Fibroblast of lung (primary cell): ENCODE results near the gene PLXNB1. TPM values are rescaled to one million over a fixed set of nuclear protein-coding genes. Genes with fewer than 3 reads are reported as not detected.

Experiments
- DNase-seq, 2 donors: peaks; one replicate each; pipeline versions ENCODE4 v3.0.0 to v3.0.0-alpha.2; 2010; ENCODE audit warnings: low read depth in 2 of 2
- H2AFZ ChIP-seq: 2 replicates; pipeline ENCODE4 v1.5.1; 2012; ENCODE audit warnings: low read length, control low read depth, inconsistent platforms
- H3K27ac ChIP-seq: 2 replicates; pipeline ENCODE4 v1.5.1; 2011; ENCODE audit warnings: low read length, control low read depth; ENCODE audit not compliant: insufficient read depth
- H3K27me3 ChIP-seq: 2 replicates; pipeline ENCODE4 v1.5.1; 2011; ENCODE audit warnings: mild to moderate bottlenecking, low read length; ENCODE audit not compliant: control insufficient read depth, insufficient read depth
- H3K36me3 ChIP-seq: 2 replicates; pipeline ENCODE4 v1.5.1; 2011; ENCODE audit warnings: low read length; ENCODE audit not compliant: control insufficient read depth, insufficient read depth
- H3K4me1 ChIP-seq: 2 replicates; pipeline ENCODE4 v1.5.1; 2011; ENCODE audit warnings: low read length; ENCODE audit not compliant: control insufficient read depth, insufficient read depth; ENCODE audit errors: extremely low read depth
- H3K4me2 ChIP-seq: 2 replicates; pipeline ENCODE4 v1.5.1; 2011; ENCODE audit warnings: low read length, control low read depth; ENCODE audit not compliant: insufficient read depth; ENCODE audit errors: extremely low read depth
- H3K4me3 ChIP-seq, 4 experiments: fragments of 200-600 bp in 1 of 4; sonication (generic) in 1 of 4; replicated peaks in 1 of 4; 2 replicates each; pipeline ENCODE4 v1.5.1; 2011 to 2016; ENCODE audit warnings: low read length in 4 of 4, low read depth in 3 of 4, mild to moderate bottlenecking in 3 of 4, control low read depth in 2 of 4, inconsistent platforms in 1 of 4, mixed read lengths in 1 of 4; ENCODE audit not compliant: insufficient read depth in 1 of 4; ENCODE audit errors: control extremely low read depth in 1 of 4
- H3K79me2 ChIP-seq: 2 replicates; pipeline ENCODE4 v1.5.1; 2012; ENCODE audit warnings: mild to moderate bottlenecking, low read length, inconsistent platforms; ENCODE audit not compliant: control insufficient read depth, insufficient read depth
- H3K9ac ChIP-seq: 2 replicates; pipeline ENCODE4 v1.5.1; 2011; ENCODE audit warnings: mild to moderate bottlenecking, low read length, control low read depth; ENCODE audit not compliant: insufficient read depth
- H3K9me3 ChIP-seq: 2 replicates; pipeline ENCODE4 v1.5.1; 2012; ENCODE audit warnings: low read depth, low read length; ENCODE audit not compliant: control insufficient read depth, insufficient read depth
- H4K20me1 ChIP-seq: 2 replicates; pipeline ENCODE4 v1.5.1; 2011; ENCODE audit warnings: low read length; ENCODE audit not compliant: control insufficient read depth, insufficient read depth; ENCODE audit errors: extremely low read depth
- CTCF ChIP-seq, 2 donors: IDR thresholded peaks in 1 of 2; conservative IDR thresholded peaks in 1 of 2; 1 replicate in 1 of 2; 2 replicates in 1 of 2; pipeline ENCODE4 v1.5.1; 2011 to 2012; ENCODE audit warnings: low read length in 2 of 2, control low read depth in 1 of 2, inconsistent platforms in 1 of 2, low read depth in 1 of 2, mild to moderate bottlenecking in 1 of 2
- EZH2 ChIP-seq: IDR thresholded peaks from 2 replicates; pipeline ENCODE4 v1.5.1; 2012; ENCODE audit warnings: low read length, control low read depth, mild to moderate bottlenecking; ENCODE audit errors: missing control alignments
- polyA plus RNA-seq, 2 donors: library from polyadenylated mRNA; depleted of rRNA in 1 of 2; stranded (reverse) in 1 of 2; unstranded in 1 of 2; fragments of >200 nt; gene quantifications; 2 replicates each; pipeline ENCODE4 v1.2.1, GENCODE V29; 2011 to 2012; ENCODE audit warnings: missing spikeins in 1 of 2
- total RNA-seq: library from RNA; depleted of rRNA; stranded (reverse); fragments of >200 nt; gene quantifications from 2 replicates; pipeline ENCODE4 v1.2.1, GENCODE V29; 2014

PLXNB1 gene
- total and polyA plus RNA-seq, 2 donors (not counting 1 experiment from before 2014, with no cell fraction given): 12.8 to 44.6 TPM

- Histone ChIP-seq H4K20me1 (no peaks in the 10 kb centered on the region), H3K4me2 (no peak overlapping the region), H3K9me3 (no peaks in the 10 kb centered on the region), H3K79me2 (no peaks in the 10 kb centered on the region), H3K36me3 (peaks cover 7% of the 10 kb centered on the region), H3K27me3 (no peaks in the 10 kb centered on the region), H3K4me1 (peaks cover 22% of the 10 kb centered on the region), H3K27ac (no peak overlapping the region), H2AFZ (no peak overlapping the region), H3K9ac (no peak overlapping the region), H3K4me3 (no peak overlapping the region)
- no peak for TF ChIP-seq CTCF (conservative IDR thresholded peaks at IDR 0.05 in 1 of 2, IDR thresholded peaks at IDR 0.05 in 1 of 2; ENCODE audit: low read depth in 1 of 2, low read length in 2 of 2)
- no peak for TF ChIP-seq EZH2
- no peak for DNase-seq
Observed at GRCh38 chr3:48431224-48432029, 1.5 kb upstream of the PLXNB1 start.

- TF ChIP-seq EZH2 (no peak), CTCF (conservative IDR thresholded peaks at IDR 0.05 in 1 of 2, IDR thresholded peaks at IDR 0.05 in 1 of 2; ENCODE audit: low read depth in 1 of 2, low read length in 2 of 2) (no peak)
- Histone ChIP-seq H3K27ac (no peak overlapping the region), H3K9ac (no peak overlapping the region), H4K20me1 (no peaks in the 10 kb centered on the region), H3K27me3 (no peaks in the 10 kb centered on the region), H2AFZ (no peak overlapping the region), H3K4me1 (peaks cover 25% of the 10 kb centered on the region), H3K9me3 (no peaks in the 10 kb centered on the region), H3K4me3 (no peak overlapping the region), H3K79me2 (no peaks in the 10 kb centered on the region), H3K36me3 (peaks cover 7% of the 10 kb centered on the region), H3K4me2 (no peak overlapping the region)
- no peak for DNase-seq
Observed at GRCh38 chr3:48430708-48431101, 819 bp upstream of the PLXNB1 start.

- Histone ChIP-seq H3K36me3 (peaks cover 7% of the 10 kb centered on the region), H3K9me3 (no peaks in the 10 kb centered on the region), H3K4me2 (peak overlapping the region; percentile 92), H3K4me3 (peak overlapping the region; percentile 55 to 69 (median 58)), H3K27ac (peak overlapping the region; percentile 28), H3K9ac (peak overlapping the region; percentile 75), H3K27me3 (no peaks in the 10 kb centered on the region), H3K4me1 (peaks cover 26% of the 10 kb centered on the region), H3K79me2 (no peaks in the 10 kb centered on the region), H2AFZ (peak overlapping the region; percentile 51), H4K20me1 (no peaks in the 10 kb centered on the region)
- TF ChIP-seq EZH2: no peak
- no peak for TF ChIP-seq CTCF (conservative IDR thresholded peaks at IDR 0.05 in 1 of 2, IDR thresholded peaks at IDR 0.05 in 1 of 2; ENCODE audit: low read depth in 1 of 2, low read length in 2 of 2)
- peak; percentile 22 to 33 for DNase-seq
Observed at GRCh38 chr3:48429317-48429959, 448 bp downstream of the PLXNB1 start.
